ENCODE results near the gene IL32. TPM values are rescaled to one million over a fixed set of nuclear protein-coding genes. Genes with fewer than 3 reads are reported as not detected.

Gene IL32
- total RNA-seq = 646 and 732 TPM in 2 replicates
- 947 TPM for polyA plus RNA-seq (2012)

- peak; percentile 94 for DNase-seq (ENCODE audit: low read depth)
These were observed at the start of gene IL32 for GRCh38 chr16:3065069-3065741. IL32 (plus strand) TSS chr16:3065640; CDS start chr16:3065812, 172 bp downstream.

GRCh38 chr16:3015865-3016521, 49.4 kb upstream of the IL32 start:
- DNase-seq (ENCODE audit: low read depth) = no peak

GRCh38 chr16:3017344-3017743, 48.1 kb upstream of the IL32 start:
- DNase-seq (ENCODE audit: low read depth) = no peak

- no peak for DNase-seq (ENCODE audit: low read depth)
These were observed 47.5 kb upstream of the IL32 start, which contains the start of gene CLDN6 for GRCh38 chr16:3017794-3018506. CLDN6 (minus strand) TSS chr16:3018183; CDS start chr16:3016021, 2,162 bp downstream.

- no peak for DNase-seq (ENCODE audit: low read depth)
These were observed 45.7 kb upstream of the IL32 start for GRCh38 chr16:3019594-3020246.

GRCh38 chr16:3020247-3020603, 45.2 kb upstream of the IL32 start, which contains the start of gene TNFRSF12A:
TNFRSF12A (plus strand) TSS chr16:3020368; CDS start chr16:3020398, 30 bp downstream.
- DNase-seq (ENCODE audit: low read depth) = peak; percentile 79

- DNase-seq (ENCODE audit: low read depth) = peak; percentile 91
These were observed 44.6 kb upstream of the IL32 start for GRCh38 chr16:3020604-3021448.

GRCh38 chr16:3021449-3022207, 43.8 kb upstream of the IL32 start:
- DNase-seq (ENCODE audit: low read depth) = peak; percentile 98

- peak; percentile 96 for DNase-seq (ENCODE audit: low read depth)
These were observed 43.2 kb upstream of the IL32 start for GRCh38 chr16:3022208-3022683.

GRCh38 chr16:3022684-3023414, 42.6 kb upstream of the IL32 start:
- peak; percentile 90 for DNase-seq (ENCODE audit: low read depth)

GRCh38 chr16:3023415-3023668, 42.1 kb upstream of the IL32 start:
- DNase-seq (ENCODE audit: low read depth) = peak; percentile 90

GRCh38 chr16:3023669-3024478, 41.6 kb upstream of the IL32 start, which contains the start of the genes HCFC1R1 and THOC6:
HCFC1R1 (minus strand) TSS chr16:3023942; CDS start chr16:3023941, 1 bp downstream.
THOC6 (plus strand) TSS chr16:3024035; CDS start chr16:3024327, 292 bp downstream.
- DNase-seq (ENCODE audit: low read depth) = peak; percentile 98

- DNase-seq (ENCODE audit: low read depth) = no peak
These were observed 40.1 kb upstream of the IL32 start for GRCh38 chr16:3025032-3026002.

- DNase-seq (ENCODE audit: low read depth) = no peak
These were observed 39.4 kb upstream of the IL32 start for GRCh38 chr16:3026003-3026378.

GRCh38 chr16:3026609-3027488, 38.6 kb upstream of the IL32 start:
- no peak for DNase-seq (ENCODE audit: low read depth)

- DNase-seq (ENCODE audit: low read depth) = peak; percentile 20
These were observed 38.0 kb upstream of the IL32 start for GRCh38 chr16:3027489-3027795.
